GM21447 (cell line): ENCODE results near the gene PYGM.

ENCODE experiments used
- ATAC-seq: cut with Tn5 transposase; IDR thresholded peaks from one replicate; pipeline ENCODE4 v1.9.1; 2021; ENCODE audit not compliant: unreplicated experiment

The PYGM gene

GRCh38 chr11:64739871-64740270 is 19.9 kb downstream of the PYGM start:
- no peak for ATAC-seq

- no peak for ATAC-seq
Measured at GRCh38 chr11:64736654-64737053, 23.1 kb downstream of the PYGM start.

GRCh38 chr11:64735725-64736259 is 24.0 kb downstream of the PYGM start:
- no peak for ATAC-seq

- no peak for ATAC-seq
Measured at GRCh38 chr11:64734811-64735724, 24.7 kb downstream of the PYGM start.

- ATAC-seq: no peak
Measured at GRCh38 chr11:64731601-64732000, 28.2 kb downstream of the PYGM start.

- ATAC-seq: no peak
Measured at GRCh38 chr11:64729851-64730382, 29.9 kb downstream of the PYGM start.

- no peak for ATAC-seq
Measured at GRCh38 chr11:64728757-64729365, 30.9 kb downstream of the PYGM start.

GRCh38 chr11:64726867-64727530 is 32.8 kb downstream of the PYGM start:
- no peak for ATAC-seq

- no peak for ATAC-seq
Measured at GRCh38 chr11:64726211-64726641, 33.5 kb downstream of the PYGM start.

GRCh38 chr11:64724863-64725532 is 34.8 kb downstream of the PYGM start:
- no peak for ATAC-seq

- ATAC-seq: no peak
Measured at GRCh38 chr11:64723907-64724862, 35.6 kb downstream of the PYGM start.

GRCh38 chr11:64723117-64723906 is 36.5 kb downstream of the PYGM start, which contains the start of gene NRXN2:
Gene NRXN2 (minus strand): TSS chr11:64723197. CDS start chr11:64713699, 9,498 bp downstream.
- peak; percentile 84 for ATAC-seq

- no peak for ATAC-seq
Measured at GRCh38 chr11:64722141-64723065, 37.4 kb downstream of the PYGM start.

- no peak for ATAC-seq
Measured at GRCh38 chr11:64721359-64721699, 38.4 kb downstream of the PYGM start.

GRCh38 chr11:64720640-64721358 is 39.0 kb downstream of the PYGM start:
- ATAC-seq: no peak

GRCh38 chr11:64720167-64720566 is 39.6 kb downstream of the PYGM start:
- ATAC-seq: no peak

GRCh38 chr11:64719406-64719805 is 40.4 kb downstream of the PYGM start:
- no peak for ATAC-seq
